Urothelium cell line (cell line): ENCODE results near the gene OTOP3.
"Not testable (repeated sequence)": the region's sequence is repeated elsewhere in the genome, so short reads cannot be mapped to it uniquely, and the experiment has no call there.

ENCODE experiments used
- DNase-seq: peaks from one replicate; pipeline ENCODE4 v3.0.0; 2011; ENCODE audit warnings: low spot score, mixed read lengths
- FAIRE-seq: peaks from 2 replicates; lab custom pipeline; 2011; peaks lifted over from hg19 to GRCh38; lab: Jason Lieb, UNC

The OTOP3 gene

GRCh38 chr17:74959826-74960515 lies 24.3 kb downstream of the OTOP3 start:
- peak; percentile 61 for FAIRE-seq
- DNase-seq, result peak; percentile 41

GRCh38 chr17:74960570-74961342 lies 25.1 kb downstream of the OTOP3 start:
- FAIRE-seq, result peak; percentile 90
- DNase-seq, result peak; percentile 94

- FAIRE-seq (peak; percentile 32), DNase-seq (peak; percentile 93)
Measured at GRCh38 chr17:74961657-74962350, 26.1 kb downstream of the OTOP3 start.

GRCh38 chr17:74962622-74963394 lies 27.1 kb downstream of the OTOP3 start:
- no peak for DNase-seq
- no peak for FAIRE-seq

- FAIRE-seq, result no peak
Measured at GRCh38 chr17:74963656-74964055, 28.0 kb downstream of the OTOP3 start.

GRCh38 chr17:74964246-74964761 lies 28.6 kb downstream of the OTOP3 start:
- FAIRE-seq (no peak), DNase-seq (no peak)

More at GRCh38 chr17:74963656-74964055, 28.0 kb downstream of the OTOP3 start:
- no peak for DNase-seq

GRCh38 chr17:74964988-74965622 lies 29.4 kb downstream of the OTOP3 start:
- FAIRE-seq, result no peak
- DNase-seq, result no peak

- FAIRE-seq, result no peak
- no peak for DNase-seq
Measured at GRCh38 chr17:74968361-74968780, 32.7 kb downstream of the OTOP3 start.

- DNase-seq, FAIRE-seq: not testable (repeated sequence)
Measured at GRCh38 chr17:74969501-74969900, 33.8 kb downstream of the OTOP3 start.

- FAIRE-seq, result no peak
- DNase-seq, result no peak
Measured at GRCh38 chr17:74970395-74970794, 34.7 kb downstream of the OTOP3 start.

GRCh38 chr17:74971069-74971841 lies 35.6 kb downstream of the OTOP3 start:
- no peak for FAIRE-seq

GRCh38 chr17:74971842-74972106 lies 36.1 kb downstream of the OTOP3 start:
- DNase-seq, result no peak

More at GRCh38 chr17:74971069-74971841, 35.6 kb downstream of the OTOP3 start:
- no peak for DNase-seq

GRCh38 chr17:74972107-74972972 lies 36.6 kb downstream of the OTOP3 start, which contains the start of gene HID1:
HID1 (minus strand) TSS chr17:74972759; CDS start chr17:74972656, 103 bp downstream.
- DNase-seq (peak; percentile 85), FAIRE-seq (peak; percentile 79)

More at GRCh38 chr17:74971842-74972106, 36.1 kb downstream of the OTOP3 start:
- no peak for FAIRE-seq

- DNase-seq, result no peak
- FAIRE-seq, result no peak
Measured at GRCh38 chr17:74972973-74973328, 37.3 kb downstream of the OTOP3 start.

GRCh38 chr17:74975943-74976342 lies 40.2 kb downstream of the OTOP3 start:
- FAIRE-seq, result no peak
- DNase-seq, result no peak

- DNase-seq, result no peak
- no peak for FAIRE-seq
Measured at GRCh38 chr17:74977802-74978201, 42.1 kb downstream of the OTOP3 start.

- FAIRE-seq (no peak), DNase-seq (no peak)
Measured at GRCh38 chr17:74978240-74978639, 42.5 kb downstream of the OTOP3 start.

- no peak for FAIRE-seq
Measured at GRCh38 chr17:74979408-74980146, 43.9 kb downstream of the OTOP3 start.

More at GRCh38 chr17:74979408-74980146, 43.9 kb downstream of the OTOP3 start:
- DNase-seq, result no peak
